ENCODE measurements around the gene NEUROD2.

The NEUROD2 gene

GRCh38 chr17:39641883-39642282 lies 34.2 kb upstream of the NEUROD2 start:
- peaks cover 41% of the 10 kb centered on the region for H3K4me1 ChIP-seq (ENCODE audit: control insufficient read depth, insufficient read depth, low read length)
- H3K9ac ChIP-seq (ENCODE audit: low read length), result no peak overlapping the region
- no peaks in the 10 kb centered on the region for H3K9me3 ChIP-seq (ENCODE audit: control insufficient read depth, low read length)
- no peaks in the 10 kb centered on the region for H3K36me3 ChIP-seq (ENCODE audit: control insufficient read depth, insufficient read depth, low read length)
- no peak overlapping the region for H3K4me3 ChIP-seq (ENCODE audit: low read length)
- H3K27me3 ChIP-seq (ENCODE audit: control insufficient read depth, insufficient read depth, low read length), result no peaks in the 10 kb centered on the region

GRCh38 chr17:39641097-39641496 lies 33.4 kb upstream of the NEUROD2 start:
- Histone ChIP-seq H3K27me3 (ENCODE audit: control insufficient read depth, insufficient read depth, low read length) (no peaks in the 10 kb centered on the region), H3K9ac (ENCODE audit: low read length) (no peak overlapping the region), H3K9me3 (ENCODE audit: control insufficient read depth, low read length) (no peaks in the 10 kb centered on the region), H3K4me1 (ENCODE audit: control insufficient read depth, insufficient read depth, low read length) (peaks cover 48% of the 10 kb centered on the region), H3K36me3 (ENCODE audit: control insufficient read depth, insufficient read depth, low read length) (no peaks in the 10 kb centered on the region), H3K4me3 (ENCODE audit: low read length) (no peak overlapping the region)

- H3K9ac ChIP-seq (ENCODE audit: low read length), result no peak overlapping the region
- H3K36me3 ChIP-seq (ENCODE audit: control insufficient read depth, insufficient read depth, low read length), result no peaks in the 10 kb centered on the region
- H3K4me3 ChIP-seq (ENCODE audit: low read length), result no peak overlapping the region
- H3K9me3 ChIP-seq (ENCODE audit: control insufficient read depth, low read length), result no peaks in the 10 kb centered on the region
- H3K4me1 ChIP-seq (ENCODE audit: control insufficient read depth, insufficient read depth, low read length), result peaks cover 50% of the 10 kb centered on the region
- H3K27me3 ChIP-seq (ENCODE audit: control insufficient read depth, insufficient read depth, low read length), result no peaks in the 10 kb centered on the region
These were observed 32.9 kb upstream of the NEUROD2 start for GRCh38 chr17:39640591-39641031.

- peaks cover 51% of the 10 kb centered on the region for H3K4me1 ChIP-seq (ENCODE audit: control insufficient read depth, insufficient read depth, low read length)
These were observed 32.1 kb upstream of the NEUROD2 start for GRCh38 chr17:39639566-39640458.

GRCh38 chr17:39639043-39639442 lies 31.3 kb upstream of the NEUROD2 start:
- H3K4me1 ChIP-seq (ENCODE audit: control insufficient read depth, insufficient read depth, low read length), result peaks cover 53% of the 10 kb centered on the region

More at GRCh38 chr17:39639566-39640458, 32.1 kb upstream of the NEUROD2 start:
- H3K4me3 ChIP-seq (ENCODE audit: low read length), result no peak overlapping the region
- H3K9me3 ChIP-seq (ENCODE audit: control insufficient read depth, low read length), result no peaks in the 10 kb centered on the region
- H3K27me3 ChIP-seq (ENCODE audit: control insufficient read depth, insufficient read depth, low read length), result no peaks in the 10 kb centered on the region
- H3K9ac ChIP-seq (ENCODE audit: low read length), result peak overlapping the region; percentile 4
- H3K36me3 ChIP-seq (ENCODE audit: control insufficient read depth, insufficient read depth, low read length), result no peaks in the 10 kb centered on the region

GRCh38 chr17:39638317-39638716 lies 30.6 kb upstream of the NEUROD2 start:
- no peaks in the 10 kb centered on the region for H3K27me3 ChIP-seq (ENCODE audit: control insufficient read depth, insufficient read depth, low read length)
- peak overlapping the region; percentile 82 for H3K9ac ChIP-seq (ENCODE audit: low read length)
- no peaks in the 10 kb centered on the region for H3K9me3 ChIP-seq (ENCODE audit: control insufficient read depth, low read length)
- no peaks in the 10 kb centered on the region for H3K36me3 ChIP-seq (ENCODE audit: control insufficient read depth, insufficient read depth, low read length)
- peaks cover 58% of the 10 kb centered on the region for H3K4me1 ChIP-seq (ENCODE audit: control insufficient read depth, insufficient read depth, low read length)
- no peak overlapping the region for H3K4me3 ChIP-seq (ENCODE audit: low read length)

More at GRCh38 chr17:39639043-39639442, 31.3 kb upstream of the NEUROD2 start:
- no peaks in the 10 kb centered on the region for H3K36me3 ChIP-seq (ENCODE audit: control insufficient read depth, insufficient read depth, low read length)
- H3K9me3 ChIP-seq (ENCODE audit: control insufficient read depth, low read length), result no peaks in the 10 kb centered on the region
- H3K4me3 ChIP-seq (ENCODE audit: low read length), result no peak overlapping the region
- H3K9ac ChIP-seq (ENCODE audit: low read length), result no peak overlapping the region
- H3K27me3 ChIP-seq (ENCODE audit: control insufficient read depth, insufficient read depth, low read length), result no peaks in the 10 kb centered on the region

- Histone ChIP-seq H3K27me3 (ENCODE audit: control insufficient read depth, insufficient read depth, low read length) (no peaks in the 10 kb centered on the region), H3K36me3 (ENCODE audit: control insufficient read depth, insufficient read depth, low read length) (no peaks in the 10 kb centered on the region), H3K4me1 (ENCODE audit: control insufficient read depth, insufficient read depth, low read length) (peaks cover 65% of the 10 kb centered on the region), H3K9me3 (ENCODE audit: control insufficient read depth, low read length) (no peaks in the 10 kb centered on the region), H3K4me3 (ENCODE audit: low read length) (peak within 1 kb of the TSS; percentile 67), H3K9ac (ENCODE audit: low read length) (peak within 1 kb of the TSS; percentile 82)
These were observed 29.4 kb upstream of the NEUROD2 start, which contains the start of gene STARD3 for GRCh38 chr17:39636927-39637736. STARD3 (plus strand) TSS chr17:39637144; CDS start chr17:39653532, 16,388 bp downstream.

- Histone ChIP-seq H3K9me3 (ENCODE audit: control insufficient read depth, low read length) (no peaks in the 10 kb centered on the region), H3K9ac (ENCODE audit: low read length) (peak overlapping the region; percentile 82), H3K4me3 (ENCODE audit: low read length) (peak overlapping the region; percentile 67), H3K4me1 (ENCODE audit: control insufficient read depth, insufficient read depth, low read length) (peaks cover 66% of the 10 kb centered on the region), H3K27me3 (ENCODE audit: control insufficient read depth, insufficient read depth, low read length) (no peaks in the 10 kb centered on the region), H3K36me3 (ENCODE audit: control insufficient read depth, insufficient read depth, low read length) (no peaks in the 10 kb centered on the region)
These were observed 28.8 kb upstream of the NEUROD2 start for GRCh38 chr17:39636587-39636926.

GRCh38 chr17:39635614-39636176 lies 28.0 kb upstream of the NEUROD2 start:
- H3K4me1 ChIP-seq (ENCODE audit: control insufficient read depth, insufficient read depth, low read length), result peaks cover 63% of the 10 kb centered on the region
- no peaks in the 10 kb centered on the region for H3K9me3 ChIP-seq (ENCODE audit: control insufficient read depth, low read length)
- H3K27me3 ChIP-seq (ENCODE audit: control insufficient read depth, insufficient read depth, low read length), result no peaks in the 10 kb centered on the region
- no peak overlapping the region for H3K4me3 ChIP-seq (ENCODE audit: low read length)
- peak overlapping the region; percentile 82 for H3K9ac ChIP-seq (ENCODE audit: low read length)
- no peaks in the 10 kb centered on the region for H3K36me3 ChIP-seq (ENCODE audit: control insufficient read depth, insufficient read depth, low read length)

- H3K4me1 ChIP-seq (ENCODE audit: control insufficient read depth, insufficient read depth, low read length), result peaks cover 64% of the 10 kb centered on the region
- H3K27me3 ChIP-seq (ENCODE audit: control insufficient read depth, insufficient read depth, low read length), result no peaks in the 10 kb centered on the region
- H3K9me3 ChIP-seq (ENCODE audit: control insufficient read depth, low read length), result no peaks in the 10 kb centered on the region
- no peak overlapping the region for H3K4me3 ChIP-seq (ENCODE audit: low read length)
- no peak overlapping the region for H3K9ac ChIP-seq (ENCODE audit: low read length)
- H3K36me3 ChIP-seq (ENCODE audit: control insufficient read depth, insufficient read depth, low read length), result no peaks in the 10 kb centered on the region
These were observed 26.7 kb upstream of the NEUROD2 start for GRCh38 chr17:39634384-39634871.

GRCh38 chr17:39633570-39634183 lies 26.0 kb upstream of the NEUROD2 start:
- Histone ChIP-seq H3K4me3 (ENCODE audit: low read length) (no peak overlapping the region), H3K27me3 (ENCODE audit: control insufficient read depth, insufficient read depth, low read length) (no peaks in the 10 kb centered on the region), H3K9ac (ENCODE audit: low read length) (peak overlapping the region; percentile 7), H3K36me3 (ENCODE audit: control insufficient read depth, insufficient read depth, low read length) (no peaks in the 10 kb centered on the region), H3K9me3 (ENCODE audit: control insufficient read depth, low read length) (no peaks in the 10 kb centered on the region), H3K4me1 (ENCODE audit: control insufficient read depth, insufficient read depth, low read length) (peaks cover 70% of the 10 kb centered on the region)

All from mucosa of stomach (tissue), 1 donor.